CD14-positive monocyte (primary cell): ENCODE data around the gene TMEM51. TPM values are rescaled to one million over a fixed set of nuclear protein-coding genes. Genes with fewer than 3 reads are reported as not detected.
A peak's percentile ranks its signal among the peaks of the same experiment; 100 is the strongest.

Experiments used
- DNase-seq, 3 donors: peaks; one replicate each; pipeline ENCODE4 v3.0.0-alpha.2; 2011 to 2022
- H2AFZ ChIP-seq: 2 replicates; pipeline ENCODE4 v1.6.0; 2012; ENCODE audit warnings: mild to moderate bottlenecking, low read depth, low read length, inconsistent platforms; ENCODE audit not compliant: insufficient read depth, poor library complexity, severe bottlenecking
- H3K27ac ChIP-seq, 2 donors: 1 replicate in 1 of 2; 2 replicates in 1 of 2; pipeline ENCODE4 v1.5.1; 2012 to 2013; ENCODE audit warnings: low read length in 2 of 2, control low read depth in 1 of 2, inconsistent platforms in 1 of 2, low read depth in 1 of 2, mild to moderate bottlenecking in 1 of 2
- H3K27me3 ChIP-seq, 2 donors: one replicate each; pipeline versions ENCODE4 v1.6.0 to v1.6.1; 2011 to 2013; ENCODE audit warnings: low read length in 2 of 2; ENCODE audit not compliant: control insufficient read depth in 2 of 2, insufficient read depth in 2 of 2
- H3K36me3 ChIP-seq, 2 donors: replicated peaks in 1 of 2; 1 replicate in 1 of 2; 2 replicates in 1 of 2; pipeline versions ENCODE4 v1.5.1 to v1.6.1; 2012 to 2013; ENCODE audit warnings: low read length in 2 of 2, control low read depth in 1 of 2, inconsistent platforms in 1 of 2, mild to moderate bottlenecking in 1 of 2; ENCODE audit not compliant: insufficient read depth in 2 of 2, control insufficient read depth in 1 of 2
- H3K4me1 ChIP-seq, 2 donors: 1 replicate in 1 of 2; 2 replicates in 1 of 2; pipeline versions ENCODE4 v1.5.1 to v1.6.1; 2012 to 2013; ENCODE audit warnings: low read length in 2 of 2, control low read depth in 1 of 2, inconsistent platforms in 1 of 2, mild to moderate bottlenecking in 1 of 2, moderate library complexity in 1 of 2; ENCODE audit not compliant: insufficient read depth in 2 of 2, control insufficient read depth in 1 of 2
- H3K4me2 ChIP-seq: replicated peaks from 2 replicates; pipeline ENCODE3; 2012; ENCODE audit warnings: low read length, moderate library complexity, mild to moderate bottlenecking; ENCODE audit not compliant: poor library complexity, severe bottlenecking; ENCODE audit errors: extremely low read depth
- H3K4me3 ChIP-seq, 3 experiments: fragments of 200-600 bp in 1 of 3; sonication (generic) in 1 of 3; replicated peaks in 1 of 3; 1 replicate in 2 of 3; 2 replicates in 1 of 3; pipeline ENCODE4 v1.5.1; 2011 to 2013; ENCODE audit warnings: low read length in 3 of 3, mild to moderate bottlenecking in 3 of 3, control low read depth in 2 of 3, low read depth in 2 of 3, inconsistent platforms in 1 of 3, moderate library complexity in 1 of 3
- H3K79me2 ChIP-seq: 2 replicates; pipeline ENCODE4 v1.6.0; 2012; ENCODE audit warnings: mild to moderate bottlenecking, control low read depth, inconsistent platforms, low read length, moderate library complexity; ENCODE audit not compliant: insufficient read depth
- H3K9ac ChIP-seq: 2 replicates; pipeline ENCODE4 v1.6.0; 2017; ENCODE audit warnings: low read length, mild to moderate bottlenecking; ENCODE audit not compliant: insufficient read depth, poor library complexity, severe bottlenecking
- H3K9me3 ChIP-seq, 2 donors: replicated peaks in 1 of 2; 1 replicate in 1 of 2; 2 replicates in 1 of 2; pipeline versions ENCODE4 v1.5.1 to v1.6.1; 2012 to 2013; ENCODE audit warnings: low read length in 2 of 2, control low read depth in 1 of 2; ENCODE audit not compliant: control insufficient read depth in 1 of 2, insufficient read depth in 1 of 2
- H4K20me1 ChIP-seq: 2 replicates; pipeline ENCODE4 v1.6.0; 2012; ENCODE audit warnings: mild to moderate bottlenecking, low read length, control low read depth, moderate library complexity; ENCODE audit not compliant: insufficient read depth
- H3K27ac Mint-ChIP-seq, 7 donors: one replicate each; pipeline ENCODE4 v1.8.0; 2020; ENCODE audit warnings: mild to moderate bottlenecking in 7 of 7, mixed read lengths in 7 of 7, moderate library complexity in 6 of 7, inconsistent platforms in 2 of 7
- H3K27me3 Mint-ChIP-seq, 3 donors: one replicate each; pipeline ENCODE4 v1.8.0; 2021 to 2022; ENCODE audit warnings: low read depth in 3 of 3, mild to moderate bottlenecking in 3 of 3, mixed read lengths in 3 of 3, moderate library complexity in 3 of 3, inconsistent platforms in 1 of 3
- H3K36me3 Mint-ChIP-seq, 2 donors: one replicate each; pipeline ENCODE4 v1.8.0; 2020; ENCODE audit warnings: mixed read lengths in 2 of 2, inconsistent platforms in 1 of 2, mild to moderate bottlenecking in 1 of 2
- H3K4me1 Mint-ChIP-seq: one replicate; pipeline ENCODE4 v1.8.0; 2020; ENCODE audit warnings: mild to moderate bottlenecking, mixed read lengths
- H3K4me3 Mint-ChIP-seq, 2 donors: one replicate each; pipeline ENCODE4 v1.8.0; 2020; ENCODE audit warnings: mild to moderate bottlenecking in 2 of 2, mixed read lengths in 2 of 2, moderate library complexity in 1 of 2
- H3K9me3 Mint-ChIP-seq, 7 donors: one replicate each; pipeline ENCODE4 v1.8.0; 2020 to 2022; ENCODE audit warnings: mixed read lengths in 7 of 7, mild to moderate bottlenecking in 6 of 7, moderate library complexity in 6 of 7, inconsistent platforms in 2 of 7
- WGBS: methylation state at CpG from one replicate; pipeline ENCODE4 v1.1.5; 2013; ENCODE audit warnings: missing lambda C conversion rate; ENCODE audit not compliant: insufficient coverage; 5-methylcytosine and 5-hydroxymethylcytosine counted together
- intact Hi-C, 2 donors: fragments of 100-400 bp; cut with micrococcal nuclease; formaldehyde crosslinking; loops; one replicate each; pipeline versions ENCODE4 v1.15.0 to v1.15.1; 2023
- polyA plus RNA-seq, 3 donors: library from polyadenylated mRNA; depleted of rRNA in 1 of 3; unstranded in 2 of 3; stranded (reverse) in 1 of 3; fragments of 300-500 nt in 2 of 3; fragments of >200 nt in 1 of 3; fragmentation: Illumina TruSeq in 2 of 3; gene quantifications; 1 replicate in 2 of 3; 2 replicates in 1 of 3; pipeline ENCODE4 v1.2.3, GENCODE V29; 2012 to 2021
- TF ChIP-seq, protein P1 (sequence below): fragments of 200-600 bp; IDR thresholded peaks from one replicate; pipeline ENCODE4 v1.8.0; 2022; ENCODE audit warnings: antibody characterized with exemption, mild to moderate bottlenecking

Gene TMEM51
- polyA plus RNA-seq, 3 donors = 1.2 to 2.5 (median 2.1) TPM

DNA sequence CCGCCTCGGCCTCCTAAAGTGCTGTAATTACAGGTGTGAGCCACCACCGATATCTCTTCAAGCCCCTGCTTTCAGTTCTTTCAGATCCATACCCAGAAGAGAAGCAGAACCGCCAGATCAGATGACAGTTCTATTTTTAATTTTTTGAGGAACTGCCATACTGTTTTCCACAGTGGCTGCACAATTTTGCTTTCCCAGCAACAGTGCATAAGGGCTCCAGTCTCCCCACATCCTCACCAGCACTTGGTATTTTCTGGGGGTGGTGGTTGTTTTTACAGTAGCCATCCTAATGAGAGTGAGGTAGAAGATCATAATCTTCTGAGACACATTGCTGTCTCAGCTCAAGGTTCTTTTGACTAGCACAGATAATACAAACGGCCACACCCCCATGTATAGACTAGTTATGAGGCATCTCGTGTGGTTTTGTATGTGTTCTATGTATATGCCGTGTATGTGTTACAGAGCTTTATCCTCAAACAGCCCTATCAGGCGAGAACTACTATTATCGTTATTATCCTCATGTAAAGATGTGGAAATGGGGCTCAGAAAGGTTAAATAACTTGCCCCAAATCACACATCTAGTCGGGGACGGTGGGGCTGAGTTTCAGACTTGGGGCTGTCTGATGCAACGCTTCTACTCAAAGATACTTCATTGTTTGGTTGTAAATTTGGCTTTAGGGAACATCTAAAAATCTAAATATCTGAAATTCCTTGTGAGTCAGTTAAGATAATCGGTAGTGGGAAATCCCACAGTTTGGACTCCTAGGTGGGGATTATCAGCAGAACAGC is 105.5 kb downstream of the TMEM51 start:
- WGBS = 40% methylated on average over 4 of the region's 13 CpGs
- Histone ChIP-seq H3K27me3 (no peaks in the 10 kb centered on the region), H3K4me2 (peak overlapping the region; percentile 57), H3K36me3 (no peaks in the 10 kb centered on the region), H4K20me1 (no peaks in the 10 kb centered on the region), H3K4me1 (peaks cover 53 to 55% of the 10 kb centered on the region in 2 donors), H2AFZ (no peak overlapping the region), H3K9me3 (no peaks in the 10 kb centered on the region), H3K79me2 (no peaks in the 10 kb centered on the region), H3K9ac (peak overlapping the region; percentile 67), H3K4me3 (peak overlapping the region in 1 of 3 experiments; percentile 31), H3K27ac (peak overlapping the region; percentile 95)
- intact Hi-C loops = no loop called here
- Mint-ChIP-seq H3K4me3 (peak overlapping the region; percentile 56 to 85), H3K4me1 (peaks cover 59% of the 10 kb centered on the region), H3K9me3 (no peaks in the 10 kb centered on the region), H3K36me3 (no peaks in the 10 kb centered on the region), H3K27ac (peak overlapping the region; percentile 88 to 98 (median 98)), H3K27me3 (peaks cover 0 to 2% (median 0%) of the 10 kb centered on the region in 3 donors)
- TF ChIP-seq, protein P1, sequence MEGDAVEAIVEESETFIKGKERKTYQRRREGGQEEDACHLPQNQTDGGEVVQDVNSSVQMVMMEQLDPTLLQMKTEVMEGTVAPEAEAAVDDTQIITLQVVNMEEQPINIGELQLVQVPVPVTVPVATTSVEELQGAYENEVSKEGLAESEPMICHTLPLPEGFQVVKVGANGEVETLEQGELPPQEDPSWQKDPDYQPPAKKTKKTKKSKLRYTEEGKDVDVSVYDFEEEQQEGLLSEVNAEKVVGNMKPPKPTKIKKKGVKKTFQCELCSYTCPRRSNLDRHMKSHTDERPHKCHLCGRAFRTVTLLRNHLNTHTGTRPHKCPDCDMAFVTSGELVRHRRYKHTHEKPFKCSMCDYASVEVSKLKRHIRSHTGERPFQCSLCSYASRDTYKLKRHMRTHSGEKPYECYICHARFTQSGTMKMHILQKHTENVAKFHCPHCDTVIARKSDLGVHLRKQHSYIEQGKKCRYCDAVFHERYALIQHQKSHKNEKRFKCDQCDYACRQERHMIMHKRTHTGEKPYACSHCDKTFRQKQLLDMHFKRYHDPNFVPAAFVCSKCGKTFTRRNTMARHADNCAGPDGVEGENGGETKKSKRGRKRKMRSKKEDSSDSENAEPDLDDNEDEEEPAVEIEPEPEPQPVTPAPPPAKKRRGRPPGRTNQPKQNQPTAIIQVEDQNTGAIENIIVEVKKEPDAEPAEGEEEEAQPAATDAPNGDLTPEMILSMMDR = no peak
- peak; percentile 59 to 77 (median 64) for DNase-seq

GRCh38 chr1:15259622-15260007 is 106.1 kb downstream of the TMEM51 start:
- H3K27me3 Mint-ChIP-seq = peaks cover 0 to 2% (median 0%) of the 10 kb centered on the region in 3 donors
- Histone ChIP-seq H3K9ac (peak overlapping the region; percentile 67), H3K9me3 (no peaks in the 10 kb centered on the region), H3K4me2 (peak overlapping the region; percentile 57), H4K20me1 (no peaks in the 10 kb centered on the region), H3K27me3 (no peaks in the 10 kb centered on the region), H2AFZ (no peak overlapping the region), H3K27ac (peak overlapping the region; percentile 95), H3K36me3 (no peaks in the 10 kb centered on the region), H3K4me1 (peaks cover 53 to 55% of the 10 kb centered on the region in 2 donors), H3K4me3 (peak overlapping the region in 1 of 3 experiments; percentile 31), H3K79me2 (no peaks in the 10 kb centered on the region)
- peaks cover 59% of the 10 kb centered on the region for H3K4me1 Mint-ChIP-seq
- intact Hi-C loops = loop anchor here (2.0 to 5.0 kb wide), 3 partner anchors 13 to 37 kb away; partner anchors contain the start of gene FHAD1 (in 1 of the 2)
- no peak for DNase-seq
- H3K36me3 Mint-ChIP-seq = no peaks in the 10 kb centered on the region
- H3K4me3 Mint-ChIP-seq = no peak overlapping the region
- H3K27ac Mint-ChIP-seq = peak overlapping the region; percentile 88 to 98 (median 98)
- H3K9me3 Mint-ChIP-seq = peaks cover 0 to 3% (median 0%) of the 10 kb centered on the region in 7 donors
- TF ChIP-seq, protein P1 = no peak
- 92% methylated on average over 6 of the region's 9 CpGs for WGBS
